Ishikawa (cell line): ENCODE results near the gene AP5M1.

Experiments
- CEBPB ChIP-seq: IDR thresholded peaks from 2 replicates; pipeline ENCODE4 v1.6.1; 2012
- CREB1 ChIP-seq: IDR thresholded peaks from 2 replicates; pipeline ENCODE4 v1.6.1; 2012; ENCODE audit warnings: low read depth
- EGR1 ChIP-seq: IDR thresholded peaks from 2 replicates; pipeline ENCODE4 v1.6.1; 2012
- EP300 ChIP-seq: IDR thresholded peaks from 2 replicates; pipeline ENCODE4 v1.6.1; 2012; ENCODE audit warnings: borderline replicate concordance
- FOXM1 ChIP-seq: IDR thresholded peaks from 2 replicates; pipeline ENCODE4 v1.6.1; 2012; ENCODE audit warnings: low read depth, borderline replicate concordance
- MAX ChIP-seq: IDR thresholded peaks from 2 replicates; pipeline ENCODE4 v1.6.1; 2012
- NFIC ChIP-seq: IDR thresholded peaks from 2 replicates; pipeline ENCODE4 v1.6.1; 2012
- RAD21 ChIP-seq: IDR thresholded peaks from 2 replicates; pipeline ENCODE4 v1.6.1; 2012; ENCODE audit warnings: low read depth
- REST ChIP-seq: IDR thresholded peaks from 2 replicates; pipeline ENCODE4 v1.6.1; 2012; ENCODE audit warnings: low read depth, mild to moderate bottlenecking
- TAF1 ChIP-seq: IDR thresholded peaks from 2 replicates; pipeline ENCODE4 v1.6.1; 2012; ENCODE audit warnings: low read depth, mild to moderate bottlenecking
- TCF12 ChIP-seq: IDR thresholded peaks from 2 replicates; pipeline ENCODE4 v1.6.1; 2012; ENCODE audit warnings: low read depth
- TEAD4 ChIP-seq: IDR thresholded peaks from 2 replicates; pipeline ENCODE4 v1.6.1; 2012
- YY1 ChIP-seq: IDR thresholded peaks from 2 replicates; pipeline ENCODE4 v1.6.1; 2012; ENCODE audit warnings: low read depth
- ZBTB7A ChIP-seq: IDR thresholded peaks from 2 replicates; pipeline ENCODE4 v1.6.1; 2012; ENCODE audit warnings: low read depth
- TF ChIP-seq, protein P1 (sequence below): IDR thresholded peaks from 2 replicates; pipeline ENCODE4 v1.6.1; 2012

Gene AP5M1

DNA sequence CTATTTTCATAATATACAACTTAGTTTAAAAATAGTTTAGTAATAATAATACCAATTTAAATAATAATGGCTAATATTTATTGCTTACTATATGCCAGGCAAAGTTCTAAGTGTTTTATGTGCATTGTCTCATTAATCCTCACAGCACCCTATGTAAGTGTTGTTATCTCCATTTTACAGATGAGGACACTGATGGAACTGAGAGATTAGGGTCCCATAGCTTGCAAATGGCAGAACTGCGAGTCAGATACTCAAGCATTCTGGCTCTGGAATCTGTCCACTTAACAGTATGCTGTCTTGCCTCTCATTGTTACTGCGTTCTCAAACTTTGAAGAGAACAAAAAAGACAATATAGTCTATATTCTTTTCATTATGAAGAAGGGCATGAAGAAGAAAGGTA, 19.0 kb downstream of the AP5M1 start:
- TF ChIP-seq MAX (no peak), ZBTB7A (no peak), TAF1 (no peak), FOXM1 (no peak), TCF12 (no peak), TEAD4 (no peak), CEBPB (no peak), CREB1 (no peak), REST (no peak), RAD21 (no peak), NFIC (no peak), EGR1 (no peak), YY1 (no peak), EP300 (no peak)
- TF ChIP-seq, protein P1, sequence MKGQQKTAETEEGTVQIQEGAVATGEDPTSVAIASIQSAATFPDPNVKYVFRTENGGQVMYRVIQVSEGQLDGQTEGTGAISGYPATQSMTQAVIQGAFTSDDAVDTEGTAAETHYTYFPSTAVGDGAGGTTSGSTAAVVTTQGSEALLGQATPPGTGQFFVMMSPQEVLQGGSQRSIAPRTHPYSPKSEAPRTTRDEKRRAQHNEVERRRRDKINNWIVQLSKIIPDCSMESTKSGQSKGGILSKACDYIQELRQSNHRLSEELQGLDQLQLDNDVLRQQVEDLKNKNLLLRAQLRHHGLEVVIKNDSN = no peak

DNA sequence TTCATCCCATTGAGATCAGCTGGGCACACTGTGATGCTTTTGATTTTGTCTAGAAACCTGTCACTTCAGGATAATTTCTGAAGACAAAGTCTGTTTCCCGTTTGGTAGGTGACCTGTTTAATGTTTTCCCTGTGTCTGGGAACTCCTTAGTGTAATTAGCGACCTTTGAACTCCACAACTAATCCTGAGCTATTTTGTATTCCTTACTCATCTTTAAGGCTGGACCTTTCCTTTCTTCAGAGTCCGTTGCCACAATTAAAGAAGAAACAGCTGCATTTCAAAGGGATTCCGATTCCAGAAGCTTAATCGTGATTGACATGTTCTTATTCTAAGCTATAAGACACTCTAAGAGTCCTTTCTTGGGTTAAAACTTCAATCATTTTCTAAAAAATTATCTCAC, 22.0 kb downstream of the AP5M1 start:
- no peak for TF ChIP-seq MAX
- TF ChIP-seq CREB1 = no peak
- no peak for TF ChIP-seq FOXM1
- TF ChIP-seq, protein P1 = no peak
- no peak for TF ChIP-seq NFIC
- no peak for TF ChIP-seq CEBPB

- TF ChIP-seq FOXM1 (no peak), RAD21 (no peak), TCF12 (no peak), CEBPB (no peak), EP300 (no peak), CREB1 (no peak), NFIC (no peak), MAX (no peak), REST (no peak), EGR1 (no peak), TAF1 (no peak), TEAD4 (no peak), YY1 (no peak), ZBTB7A (no peak)
- TF ChIP-seq, protein P1 = no peak
Measured at GRCh38 chr14:57291692-57292647, 23.2 kb downstream of the AP5M1 start.

DNA sequence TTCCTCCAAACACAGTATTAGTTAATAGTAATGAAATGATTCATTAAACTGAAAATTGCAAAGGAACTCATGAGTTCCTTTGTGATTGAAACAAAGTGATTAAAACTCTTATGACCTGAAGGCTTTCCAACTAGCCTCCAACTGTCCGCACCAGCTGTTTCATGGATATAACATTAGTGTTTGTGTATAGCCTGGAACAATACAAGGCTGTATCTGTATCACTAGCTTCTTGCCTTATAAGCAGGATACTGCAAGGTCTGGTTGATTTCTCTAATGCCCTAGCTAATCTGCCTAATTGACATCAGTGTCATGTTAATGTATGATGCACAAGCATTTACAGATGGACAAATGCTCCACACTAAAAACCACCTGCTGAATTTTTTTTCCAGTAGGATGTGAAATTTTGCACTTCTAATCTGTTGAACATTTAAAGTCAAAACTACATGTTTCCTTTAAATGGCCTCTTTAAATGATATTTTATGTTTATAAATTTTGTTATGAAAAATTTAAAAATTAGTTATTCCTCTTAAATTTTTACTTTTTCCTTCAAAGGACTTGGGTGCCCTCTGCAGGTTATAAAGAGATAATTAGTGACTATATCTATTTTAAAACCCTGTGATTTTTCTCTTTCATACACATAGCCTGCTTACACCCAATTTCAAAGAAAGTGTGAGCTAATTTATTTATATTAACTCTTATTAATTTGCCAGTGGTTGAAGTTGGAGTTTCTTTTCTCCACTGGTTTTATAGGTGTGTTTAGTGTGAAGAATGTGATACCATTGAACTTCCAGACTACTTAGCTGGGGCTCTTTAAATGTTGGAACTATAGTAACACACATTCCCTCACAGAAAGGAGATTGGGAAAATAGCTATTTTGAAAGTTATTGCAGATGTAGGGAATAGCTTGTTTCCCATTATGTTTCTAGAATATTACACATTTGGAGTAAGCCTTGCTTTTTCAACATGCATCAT, 25.4 kb downstream of the AP5M1 start:
- TF ChIP-seq MAX (no peak), FOXM1 (no peak), EGR1 (no peak), EP300 (no peak)
